Measurements from ENCODE around the gene LYSMD2. TPM values are rescaled to one million over a fixed set of nuclear protein-coding genes. Genes with fewer than 3 reads are reported as not detected.

LYSMD2 gene
- total and polyA plus RNA-seq, 11 donors = 3.1 to 8.7 (median 5.7) TPM

GRCh38 chr15:51781506-51781905 lies 44.1 kb upstream of the LYSMD2 start:
- H3K9me3 ChIP-seq = no peaks in the 10 kb centered on the region
- TF ChIP-seq CTCF (IDR thresholded peaks at IDR 0.05) (no peak), POLR2A (IDR thresholded peaks at IDR 0.05) (no peak)
- no peak overlapping the region for H3K4me3 ChIP-seq
- H3K36me3 ChIP-seq = peaks cover 0 to 76% (median 43%) of the 10 kb centered on the region in 9 donors
- 70 to 100% (median 93%) methylated on average over 2 of the region's 2 CpGs for WGBS, 4 donors
- DNase-seq = no peak
- ATAC-seq = no peak
- no peak overlapping the region for H3K27ac ChIP-seq
- H3K27me3 ChIP-seq = no peaks in the 10 kb centered on the region
- H3K4me1 ChIP-seq = peaks cover 0 to 4% (median 0%) of the 10 kb centered on the region in 12 donors
- intact Hi-C loops (cut with DNase I) = loop anchor here in 1 of 10 donors (10.0 kb wide), 1 partner anchor 123 kb away; no protein-coding TSS in a partner anchor

GRCh38 chr15:51780636-51781035 lies 43.2 kb upstream of the LYSMD2 start:
- ATAC-seq (no peak), DNase-seq (no peak)
- H3K9me3 ChIP-seq = no peaks in the 10 kb centered on the region
- H3K27ac ChIP-seq = no peak overlapping the region
- intact Hi-C loops (cut with DNase I) = loop anchor here in 1 of 10 donors (10.0 kb wide), 1 partner anchor 124 kb away; no protein-coding TSS in a partner anchor
- WGBS, 4 donors = 75 to 85% (median 80%) methylated on average over 1 of the region's 1 CpG
- no peak overlapping the region for H3K4me3 ChIP-seq
- peaks cover 0 to 7% (median 0%) of the 10 kb centered on the region in 12 donors for H3K4me1 ChIP-seq
- TF ChIP-seq POLR2A (IDR thresholded peaks at IDR 0.05) (no peak), CTCF (IDR thresholded peaks at IDR 0.05) (no peak)
- H3K27me3 ChIP-seq = no peaks in the 10 kb centered on the region
- H3K36me3 ChIP-seq = peaks cover 0 to 72% (median 40%) of the 10 kb centered on the region in 9 donors

- ATAC-seq = peak; percentile 61 to 95 (median 90)
- H3K4me1 ChIP-seq = peaks cover 0 to 7% (median 0%) of the 10 kb centered on the region in 12 donors
- peaks cover 0 to 67% (median 29%) of the 10 kb centered on the region in 9 donors for H3K36me3 ChIP-seq
These were observed 39.6 kb upstream of the LYSMD2 start for GRCh38 chr15:51776952-51777569.

More at GRCh38 chr15:51776952-51777569, 39.6 kb upstream of the LYSMD2 start:
- TF ChIP-seq POLR2A (IDR thresholded peaks at IDR 0.05) (no peak), CTCF (IDR thresholded peaks at IDR 0.05) (peak; percentile 68 to 85 (median 73))
- no peak overlapping the region for H3K4me3 ChIP-seq
- no peak overlapping the region for H3K27ac ChIP-seq
- peak in 4 of 5 donors; percentile 50 to 67 (median 60) for DNase-seq
- H3K27me3 ChIP-seq = no peaks in the 10 kb centered on the region
- intact Hi-C loops (cut with DNase I) = loop anchor here (1.0 to 10.0 kb wide), 4 partner anchors 62 to 128 kb away; no protein-coding TSS in a partner anchor
- no peaks in the 10 kb centered on the region for H3K9me3 ChIP-seq
- 55 to 63% (median 57%) methylated on average over 6 of the region's 6 CpGs for WGBS, 4 donors

Measured in heart left ventricle (tissue), 16 donors.